HepG2 (cell line): ENCODE data around the gene ITGB3.

Experiments used
- MYC ChIP-seq: sonication (generic); formaldehyde crosslinking; IDR thresholded peaks from 2 replicates; pipeline ENCODE4 v1.9.0; 2021; ENCODE audit warnings: missing genetic modification reagents, borderline replicate concordance
- POLR2AphosphoS5 ChIP-seq: IDR thresholded peaks from 2 replicates; pipeline ENCODE4 v1.6.1; 2012; ENCODE audit warnings: low read depth, low read length
- REST ChIP-seq, 2 experiments: IDR thresholded peaks; 2 replicates each; pipeline ENCODE4 v1.6.1; 2011 to 2012; ENCODE audit warnings: low read length in 2 of 2, borderline replicate concordance in 1 of 2, low read depth in 1 of 2, mild to moderate bottlenecking in 1 of 2, moderate library complexity in 1 of 2

GRCh38 chr17:47280072-47280811 lies 26.6 kb downstream of the ITGB3 start:
- no peak for TF ChIP-seq MYC (CRISPR knock-in tag)
- no peak for TF ChIP-seq REST (IDR thresholded peaks at IDR 0.05; ENCODE audit: borderline replicate concordance in 1 of 2, low read depth in 1 of 2, low read length in 2 of 2)
- TF ChIP-seq POLR2AphosphoS5 = no peak
